Thymus (tissue), 11 donors: ENCODE data around the gene GET4. TPM values are rescaled to one million over a fixed set of nuclear protein-coding genes. Genes with fewer than 3 reads are reported as not detected.

ENCODE experiments used
- DNase-seq, 9 donors: peaks; one replicate each; pipeline ENCODE4 v3.0.0-alpha.2; 2013; ENCODE audit warnings: low spot score in 9 of 9, low read depth in 6 of 9, missing footprints in 1 of 9
- H3K27ac ChIP-seq, 2 donors: one replicate each; pipeline ENCODE4 v1.5.1; 2013; ENCODE audit warnings: control low read depth in 1 of 2, low read depth in 1 of 2, low read length in 1 of 2, mild to moderate bottlenecking in 1 of 2, moderate library complexity in 1 of 2
- H3K27me3 ChIP-seq, 2 donors: one replicate each; pipeline ENCODE4 v1.5.1; 2013; ENCODE audit warnings: low read length in 1 of 2; ENCODE audit not compliant: control insufficient read depth in 2 of 2, insufficient read depth in 1 of 2
- H3K36me3 ChIP-seq, 2 donors: one replicate each; pipeline ENCODE4 v1.5.1; 2013; ENCODE audit warnings: low read length in 1 of 2, mild to moderate bottlenecking in 1 of 2, moderate library complexity in 1 of 2; ENCODE audit not compliant: control insufficient read depth in 2 of 2, insufficient read depth in 2 of 2
- H3K4me1 ChIP-seq, 2 donors: one replicate each; pipeline ENCODE4 v1.5.1; 2013; ENCODE audit warnings: low read length in 2 of 2; ENCODE audit not compliant: control insufficient read depth in 2 of 2, insufficient read depth in 2 of 2
- H3K4me3 ChIP-seq, 2 donors: one replicate each; pipeline ENCODE4 v1.5.1; 2013; ENCODE audit warnings: low read length in 2 of 2, control low read depth in 1 of 2, mild to moderate bottlenecking in 1 of 2
- H3K9me3 ChIP-seq, 2 donors: one replicate each; pipeline ENCODE4 v1.5.1; 2013; ENCODE audit warnings: low read length in 1 of 2, mild to moderate bottlenecking in 1 of 2; ENCODE audit not compliant: control insufficient read depth in 2 of 2, insufficient read depth in 1 of 2
- WGBS: extraction: QIAGEN DNeasy Blood & Tissue Kit; methylation state at CpG from one replicate; pipeline ENCODE4 v1.1.7; 2013; 5-methylcytosine and 5-hydroxymethylcytosine counted together
- polyA plus RNA-seq: library from polyadenylated mRNA; stranded (reverse); fragments of 200-250 nt; gene quantifications from one replicate; pipeline ENCODE4 v1.2.3, GENCODE V29; 2013
- total RNA-seq: library from RNA; stranded (reverse); fragments of 120-200 nt; gene quantifications from one replicate; pipeline ENCODE4 v1.2.4, GENCODE V29; 2013
- donor health status: healthy.

Gene GET4
- total and polyA plus RNA-seq, 2 donors = 24.3 to 84.7 TPM

DNA sequence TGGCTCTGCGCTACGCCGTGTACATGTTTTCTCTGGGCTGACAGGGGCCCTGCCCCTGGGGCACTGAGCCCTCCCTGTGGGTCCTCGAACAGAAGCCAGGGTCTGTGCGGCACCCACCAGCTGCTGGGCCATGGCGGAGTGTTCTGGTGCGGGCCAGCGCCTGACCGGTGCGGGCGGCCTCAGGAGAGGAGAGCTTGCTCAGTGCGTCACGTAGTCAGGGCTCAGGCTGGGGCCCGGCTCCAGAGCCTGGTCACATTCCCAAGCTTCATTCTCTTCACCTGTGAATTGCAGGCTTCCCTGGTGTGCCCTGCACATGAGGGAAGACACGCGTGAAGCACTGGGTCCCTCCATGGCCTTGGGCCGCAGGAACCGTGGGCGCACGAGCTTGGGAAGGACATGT lies 15.5 kb downstream of the GET4 start:
- Histone ChIP-seq H3K4me1 (no peaks in the 10 kb centered on the region), H3K36me3 (peaks cover 80 to 94% of the 10 kb centered on the region in 2 donors), H3K4me3 (no peak overlapping the region), H3K27ac (no peak overlapping the region), H3K27me3 (no peaks in the 10 kb centered on the region), H3K9me3 (peaks cover 1 to 5% of the 10 kb centered on the region in 2 donors)
- 97% methylated on average over 20 of the region's 20 CpGs for WGBS
- DNase-seq = no peak

DNA sequence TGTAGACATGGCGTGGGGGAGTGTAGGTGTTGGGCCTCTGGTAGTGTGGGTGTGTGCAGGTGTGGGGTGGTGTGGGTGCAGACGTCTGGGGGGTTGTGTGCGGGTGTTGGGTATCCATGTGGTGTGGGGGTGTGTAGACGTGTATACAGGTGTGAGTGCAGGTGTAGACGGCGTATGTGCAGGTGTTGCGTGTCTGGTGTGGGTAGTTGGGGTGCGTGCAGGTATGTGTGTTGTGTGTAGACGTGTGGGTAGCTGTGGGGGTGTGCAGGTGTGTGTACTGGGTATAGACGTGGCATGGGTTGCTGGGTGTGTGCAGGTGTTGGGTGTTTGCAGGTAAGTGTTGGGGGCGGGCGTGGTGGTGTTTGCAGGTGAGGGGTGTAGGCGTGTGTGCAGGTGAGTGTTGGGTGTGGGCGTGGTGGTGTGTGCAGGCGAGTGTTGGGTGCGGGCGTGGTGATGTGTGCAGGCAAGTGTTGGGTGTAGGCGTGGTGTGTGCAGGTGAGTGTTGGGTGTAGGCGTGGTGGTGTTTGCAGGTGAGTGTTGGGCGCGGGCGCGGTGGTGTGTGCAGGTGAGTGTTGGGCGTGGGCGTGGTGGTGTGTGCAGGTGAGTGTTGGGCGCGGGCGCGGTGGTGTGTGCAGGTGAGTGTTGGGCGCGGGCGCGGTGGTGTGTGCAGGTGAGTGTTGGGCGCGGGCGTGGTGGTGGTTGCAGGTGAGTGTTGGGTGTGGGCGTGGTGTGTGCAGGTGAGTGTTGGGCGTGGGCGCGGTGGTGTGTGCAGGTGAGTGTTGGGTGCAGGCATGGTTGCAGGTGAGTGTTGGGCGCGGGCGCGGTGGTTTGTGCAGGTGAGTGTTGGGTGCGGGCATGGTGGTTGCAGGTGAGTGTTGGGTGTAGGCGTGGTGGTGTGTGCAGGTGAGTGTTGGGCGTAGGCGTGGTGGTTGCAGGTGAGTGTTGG lies 16.6 kb downstream of the GET4 start:
- no peak overlapping the region for H3K4me3 ChIP-seq
- no peaks in the 10 kb centered on the region for H3K4me1 ChIP-seq
- H3K27me3 ChIP-seq = no peaks in the 10 kb centered on the region
- WGBS = 97% methylated on average over 48 of the region's 48 CpGs
- DNase-seq = no peak
- peaks cover 1 to 5% of the 10 kb centered on the region in 2 donors for H3K9me3 ChIP-seq
- H3K36me3 ChIP-seq = peaks cover 74 to 94% of the 10 kb centered on the region in 2 donors
- H3K27ac ChIP-seq = no peak overlapping the region

DNA sequence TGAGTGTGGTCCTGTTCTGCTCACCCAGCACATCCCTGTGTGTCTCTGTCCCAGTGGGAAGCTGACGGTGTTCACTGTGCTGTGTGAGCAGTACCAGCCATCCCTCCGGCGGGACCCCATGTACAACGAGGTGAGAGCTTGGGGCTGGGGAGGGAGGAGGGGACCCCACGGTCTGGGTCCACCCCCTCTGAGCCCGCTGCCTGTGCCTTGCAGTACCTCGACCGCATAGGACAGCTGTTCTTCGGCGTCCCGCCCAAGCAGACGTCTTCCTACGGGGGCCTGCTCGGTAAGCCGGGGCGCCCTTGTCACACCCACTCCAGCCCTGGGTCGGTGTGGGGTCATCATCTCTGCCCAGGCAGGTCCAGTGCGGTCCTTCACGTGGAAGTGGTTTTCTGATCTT lies 17.3 kb downstream of the GET4 start:
- Histone ChIP-seq H3K27me3 (no peaks in the 10 kb centered on the region), H3K9me3 (peaks cover 1 to 5% of the 10 kb centered on the region in 2 donors), H3K27ac (no peak overlapping the region), H3K4me3 (no peak overlapping the region), H3K4me1 (no peaks in the 10 kb centered on the region), H3K36me3 (peaks cover 67 to 91% of the 10 kb centered on the region in 2 donors)
- DNase-seq = no peak
- WGBS = 99% methylated on average over 19 of the region's 19 CpGs

DNA sequence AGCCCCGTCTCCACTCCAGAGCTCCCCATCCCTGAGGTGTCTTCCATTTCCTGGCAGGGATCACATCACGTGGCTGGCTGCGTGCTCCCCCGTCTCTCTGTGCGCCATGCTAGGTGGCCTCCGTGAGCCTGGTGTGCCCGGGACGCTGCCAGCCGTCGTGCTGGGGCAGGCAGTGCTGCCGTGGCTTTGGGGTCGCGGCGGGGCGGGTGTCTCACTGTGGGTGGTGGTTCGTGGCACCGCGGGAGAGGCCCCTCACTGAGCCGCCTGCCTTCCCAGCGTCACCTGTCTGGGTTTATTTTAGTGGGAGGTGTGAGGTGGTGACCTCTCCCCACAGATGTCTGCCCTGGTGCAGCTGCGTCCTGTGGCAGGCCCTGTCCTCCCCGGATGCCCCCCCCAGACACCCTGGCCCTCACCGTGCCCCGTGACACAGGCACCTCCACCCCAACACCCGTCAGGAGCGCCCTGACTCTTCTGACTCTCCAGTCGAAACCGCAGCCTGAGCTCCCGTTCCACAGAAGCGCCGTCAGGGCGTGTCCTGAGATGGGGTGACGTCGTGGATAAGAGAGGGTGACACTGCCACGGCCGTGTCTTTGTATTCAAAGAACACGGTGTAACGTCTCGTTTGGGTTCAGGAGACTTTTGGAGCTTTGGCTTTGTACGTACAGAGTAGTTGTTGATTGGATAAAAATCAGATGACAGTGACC lies 18.0 kb downstream of the GET4 start:
- DNase-seq = no peak
- H3K9me3 ChIP-seq = peaks cover 1 to 5% of the 10 kb centered on the region in 2 donors
- WGBS = 98% methylated on average over 40 of the region's 40 CpGs
- no peaks in the 10 kb centered on the region for H3K27me3 ChIP-seq
- no peak overlapping the region for H3K27ac ChIP-seq
- H3K4me1 ChIP-seq = no peaks in the 10 kb centered on the region
- peaks cover 61 to 85% of the 10 kb centered on the region in 2 donors for H3K36me3 ChIP-seq
- H3K4me3 ChIP-seq = no peak overlapping the region

DNA sequence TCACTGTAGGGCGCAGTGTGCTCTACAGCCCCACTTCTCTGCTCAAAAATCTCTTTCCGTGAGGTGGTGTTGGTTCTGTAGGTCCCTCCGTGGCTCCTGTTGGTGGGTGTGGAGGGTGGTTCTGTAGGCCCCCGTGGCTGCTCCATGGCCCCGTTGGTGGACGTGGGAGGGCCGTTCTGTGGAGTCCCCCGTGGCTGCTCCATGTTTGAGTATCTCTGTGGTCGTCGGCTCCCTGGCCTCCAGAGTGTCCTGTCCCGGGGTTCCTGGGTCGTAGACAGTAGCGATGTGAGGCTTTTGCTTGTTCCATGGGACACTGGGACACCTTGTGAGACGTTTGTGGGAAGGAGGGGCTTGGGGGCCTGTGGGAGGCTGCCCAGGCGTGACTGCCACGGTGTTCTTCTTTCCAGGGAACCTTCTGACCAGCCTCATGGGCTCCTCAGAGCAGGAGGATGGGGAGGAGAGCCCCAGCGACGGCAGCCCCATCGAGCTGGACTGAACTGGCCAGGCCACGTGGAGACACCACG lies 18.6 kb downstream of the GET4 start:
- H3K27ac ChIP-seq = no peak overlapping the region
- H3K4me1 ChIP-seq = no peaks in the 10 kb centered on the region
- peaks cover 61 to 82% of the 10 kb centered on the region in 2 donors for H3K36me3 ChIP-seq
- 97% methylated on average over 21 of the region's 21 CpGs for WGBS
- no peak overlapping the region for H3K4me3 ChIP-seq
- DNase-seq = no peak
- H3K9me3 ChIP-seq = peaks cover 1 to 5% of the 10 kb centered on the region in 2 donors
- no peaks in the 10 kb centered on the region for H3K27me3 ChIP-seq

DNA sequence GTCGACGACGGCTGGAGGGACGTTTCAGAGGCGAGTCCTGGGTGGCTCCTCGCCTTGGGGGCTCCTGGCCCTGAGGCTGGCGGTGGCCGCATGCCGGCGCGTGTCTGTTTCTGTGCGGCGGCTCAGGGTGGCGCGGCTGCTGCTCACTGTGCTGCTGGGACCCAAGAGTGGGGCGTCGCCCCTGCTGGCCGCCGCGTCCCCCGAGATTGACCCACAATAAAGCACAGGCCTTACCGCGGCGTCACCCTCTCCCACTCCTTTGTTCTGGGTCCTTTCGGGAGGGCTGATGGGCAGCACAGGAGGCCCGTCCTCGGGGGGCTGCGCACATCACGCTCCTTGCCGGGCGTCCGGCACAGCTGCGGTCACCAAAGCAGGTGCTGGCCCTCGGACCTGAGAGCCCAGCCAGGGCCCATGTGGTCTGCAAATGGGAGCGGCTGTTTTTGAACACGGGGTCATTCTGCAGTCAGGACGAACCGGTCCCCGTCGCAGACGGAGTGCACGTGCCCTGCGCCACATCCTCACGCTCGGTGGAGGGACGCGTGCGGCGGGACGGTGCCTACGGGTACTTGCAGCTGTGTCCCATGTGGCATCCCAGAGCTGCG lies 19.2 kb downstream of the GET4 start:
- Histone ChIP-seq H3K27me3 (no peaks in the 10 kb centered on the region), H3K4me1 (no peaks in the 10 kb centered on the region), H3K36me3 (peaks cover 58 to 78% of the 10 kb centered on the region in 2 donors), H3K4me3 (no peak overlapping the region), H3K9me3 (peaks cover 1 to 5% of the 10 kb centered on the region in 2 donors), H3K27ac (no peak overlapping the region)
- no peak for DNase-seq
- 97% methylated on average over 52 of the region's 52 CpGs for WGBS

DNA sequence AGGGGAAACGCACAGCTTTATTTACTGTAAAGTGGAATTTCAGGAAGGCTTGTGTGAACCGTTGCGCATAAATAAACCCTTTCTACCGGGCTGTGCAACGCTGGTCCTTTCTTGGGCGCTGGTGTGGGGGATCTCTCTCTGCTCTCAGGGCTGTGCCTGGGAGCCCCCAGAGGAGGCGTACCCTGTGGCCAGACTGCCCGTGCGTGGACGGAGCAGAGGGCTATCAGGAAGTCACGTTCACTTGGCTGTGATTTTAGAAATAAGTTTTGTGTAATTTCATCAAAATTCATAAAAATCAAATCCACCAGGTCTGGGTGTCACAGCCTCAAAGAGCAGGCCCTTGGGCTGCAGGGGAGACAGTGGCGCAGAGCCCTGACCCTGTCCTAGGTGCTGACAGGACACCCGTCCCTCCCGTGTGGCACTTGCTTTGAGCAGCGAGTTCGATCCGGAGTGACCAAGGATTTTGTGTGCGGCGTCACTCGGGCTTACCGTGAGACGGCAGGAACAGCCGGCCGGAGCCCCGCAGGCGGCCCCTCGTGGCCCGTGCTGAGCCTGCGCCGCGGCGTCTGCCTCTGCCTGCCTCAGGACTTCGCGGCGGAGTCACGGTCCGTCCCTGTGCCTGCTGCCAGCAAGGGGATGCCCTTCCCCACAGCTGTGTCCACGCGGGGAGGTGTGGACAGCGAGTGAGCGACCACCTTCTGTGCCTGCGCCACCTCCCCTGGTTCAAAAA lies 20.2 kb downstream of the GET4 start:
- no peak for DNase-seq
- Histone ChIP-seq H3K9me3 (peaks cover 1 to 5% of the 10 kb centered on the region in 2 donors), H3K27me3 (no peaks in the 10 kb centered on the region), H3K4me1 (peaks cover 0 to 5% of the 10 kb centered on the region in 2 donors), H3K36me3 (peaks cover 50 to 69% of the 10 kb centered on the region in 2 donors), H3K27ac (no peak overlapping the region), H3K4me3 (no peak overlapping the region)
- 97% methylated on average over 42 of the region's 42 CpGs for WGBS

DNA sequence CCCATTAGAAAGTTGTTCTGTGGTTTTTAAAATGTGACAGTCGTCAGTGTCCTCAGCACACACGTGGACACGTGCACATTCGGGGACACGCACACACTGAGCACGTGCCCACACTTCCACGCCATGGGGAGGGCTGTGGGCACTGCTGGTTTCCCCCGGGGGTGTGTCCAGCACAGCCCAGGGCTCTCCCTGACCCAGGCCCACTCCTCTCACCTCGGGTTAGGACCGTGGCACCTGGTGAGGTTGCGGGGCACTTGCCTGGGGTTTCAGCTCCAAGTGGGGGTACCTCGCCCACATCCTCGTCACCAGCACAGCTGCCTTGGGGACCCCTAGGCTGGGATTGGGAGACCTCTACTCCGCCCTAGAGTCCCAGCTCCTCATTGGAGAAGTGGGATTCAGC lies 20.7 kb downstream of the GET4 start:
- no peak overlapping the region for H3K4me3 ChIP-seq
- whole genome bisulfite sequencing = 95% methylated on average over 14 of the region's 14 CpGs
- H3K4me1 ChIP-seq = peaks cover 0 to 5% of the 10 kb centered on the region in 2 donors
- no peaks in the 10 kb centered on the region for H3K27me3 ChIP-seq
- peaks cover 44 to 63% of the 10 kb centered on the region in 2 donors for H3K36me3 ChIP-seq
- H3K9me3 ChIP-seq = peaks cover 1 to 5% of the 10 kb centered on the region in 2 donors
- no peak for DNase-seq
- no peak overlapping the region for H3K27ac ChIP-seq
